GM19240 (cell line): ENCODE data around the gene CAMK1D.
"Not testable (repeated sequence)": the region's sequence is repeated elsewhere in the genome, so short reads cannot be mapped to it uniquely, and the experiment has no call there.

ENCODE experiments used
- DNase-seq: peaks from one replicate; pipeline ENCODE4 v3.0.0; 2011; ENCODE audit warnings: low spot score; ENCODE audit not compliant: insufficient read length

CAMK1D gene

DNA sequence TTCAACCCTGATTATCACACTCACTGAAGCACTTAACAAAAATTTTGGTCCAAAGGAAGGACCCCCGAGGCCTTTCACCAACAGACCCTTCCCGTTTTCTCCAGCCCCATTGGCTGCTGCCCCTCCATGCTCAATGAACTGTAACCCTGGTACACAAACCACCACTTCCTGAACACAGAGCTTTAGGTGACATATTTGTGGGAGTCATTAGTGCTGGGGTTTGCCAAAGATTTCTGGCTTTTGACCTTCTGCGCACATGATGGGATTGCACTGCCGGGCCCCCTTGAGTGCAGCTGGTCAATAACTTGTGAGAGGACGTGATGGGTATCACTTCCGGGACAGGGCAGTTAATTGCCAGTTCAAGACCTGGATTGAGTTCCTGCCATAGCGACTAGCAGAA lies 9.0 kb upstream of the CAMK1D start:
- no peak for DNase-seq

DNA sequence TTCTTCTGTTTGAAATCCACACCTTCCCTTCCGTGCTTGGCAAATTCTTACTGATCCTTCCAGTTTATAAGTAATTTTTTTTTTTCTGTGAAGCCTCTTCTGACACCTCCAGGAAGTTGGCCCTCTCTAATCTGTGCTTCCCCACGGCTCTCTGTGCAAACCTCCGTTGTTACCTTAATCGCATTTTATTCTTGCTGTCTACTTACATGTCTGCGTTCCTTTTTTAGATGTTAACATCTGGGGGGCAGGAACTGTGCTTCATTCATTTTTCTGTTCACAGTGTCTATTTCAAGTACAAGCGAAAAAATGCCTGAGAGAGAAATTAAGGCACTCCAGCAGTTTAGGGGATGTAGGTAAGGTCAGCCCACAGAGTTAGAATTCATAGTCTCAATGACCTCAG lies 8.4 kb upstream of the CAMK1D start:
- DNase-seq: no peak

DNA sequence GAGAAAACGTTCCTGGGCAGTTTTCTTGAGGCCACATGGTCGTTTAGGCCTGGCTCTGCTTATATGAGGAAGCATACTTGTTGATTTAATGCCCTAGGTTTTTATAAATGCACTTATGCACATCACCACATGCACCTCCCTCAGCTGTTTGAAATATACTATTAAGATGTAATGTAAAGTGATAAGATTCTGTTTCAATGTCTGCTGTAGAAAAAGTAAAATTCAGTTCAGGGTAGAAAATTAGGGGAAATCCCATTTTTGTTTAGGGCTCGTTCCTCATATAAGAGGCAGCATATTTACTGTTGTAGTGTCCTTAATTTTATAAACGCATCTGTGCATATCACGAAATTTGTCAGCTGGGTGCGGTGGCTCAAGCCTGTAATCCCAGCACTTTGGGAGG lies 7.8 kb upstream of the CAMK1D start:
- no peak for DNase-seq

DNA sequence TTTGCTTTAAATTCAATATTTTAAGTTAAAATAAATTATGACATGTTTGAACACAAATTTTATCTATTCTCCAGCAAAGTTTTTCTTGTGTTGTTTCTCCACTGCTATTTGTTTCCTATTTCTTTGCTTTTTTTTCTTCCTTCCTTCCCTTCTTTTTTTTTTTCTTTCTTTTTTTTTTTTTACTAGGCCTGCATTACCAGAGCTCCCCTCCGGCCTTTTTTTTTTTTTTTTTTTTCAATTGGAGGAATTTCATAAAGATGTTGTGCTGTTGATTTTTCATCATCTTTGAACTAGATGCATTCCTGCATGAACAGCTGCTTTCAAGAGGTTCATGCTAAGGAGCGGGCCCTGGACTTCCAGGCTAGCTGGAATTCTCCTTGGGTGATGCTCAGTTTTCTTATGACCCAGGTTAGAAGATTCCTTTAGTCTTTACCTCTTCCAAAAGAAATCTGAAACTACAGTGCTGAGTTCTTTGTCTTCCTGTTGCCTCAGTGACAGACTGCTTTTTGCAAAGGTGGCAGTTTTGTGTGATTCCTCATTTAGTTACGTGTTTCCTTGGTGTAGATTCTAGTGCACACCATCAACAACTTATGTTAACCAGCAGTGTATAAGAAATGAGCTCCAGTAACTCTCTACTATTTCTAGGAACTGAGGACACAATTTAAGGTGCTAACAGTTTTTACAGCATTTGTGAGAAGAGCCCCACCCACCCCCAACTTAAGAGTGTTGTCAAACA lies 4.8 kb upstream of the CAMK1D start:
- DNase-seq: no peak

DNA sequence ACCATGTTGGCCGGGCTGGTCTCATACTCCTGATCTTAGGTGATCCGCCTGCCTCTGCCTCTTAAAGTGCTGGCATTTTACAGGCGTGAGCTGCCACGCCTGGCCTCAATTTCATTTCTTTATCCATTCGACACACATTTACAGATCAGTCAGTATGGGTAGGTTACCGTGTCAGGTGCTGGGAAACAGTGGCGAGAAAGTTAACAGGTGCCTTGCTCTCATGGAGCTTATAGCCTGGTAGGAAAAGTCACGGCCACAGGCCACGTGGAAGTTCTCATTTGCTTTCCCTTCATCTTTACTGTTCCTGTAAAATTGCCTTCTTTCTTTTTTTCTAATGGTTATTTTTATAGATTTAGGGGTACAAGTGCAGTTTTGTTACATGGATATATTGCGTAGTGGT lies 2.6 kb upstream of the CAMK1D start:
- no peak for DNase-seq

DNA sequence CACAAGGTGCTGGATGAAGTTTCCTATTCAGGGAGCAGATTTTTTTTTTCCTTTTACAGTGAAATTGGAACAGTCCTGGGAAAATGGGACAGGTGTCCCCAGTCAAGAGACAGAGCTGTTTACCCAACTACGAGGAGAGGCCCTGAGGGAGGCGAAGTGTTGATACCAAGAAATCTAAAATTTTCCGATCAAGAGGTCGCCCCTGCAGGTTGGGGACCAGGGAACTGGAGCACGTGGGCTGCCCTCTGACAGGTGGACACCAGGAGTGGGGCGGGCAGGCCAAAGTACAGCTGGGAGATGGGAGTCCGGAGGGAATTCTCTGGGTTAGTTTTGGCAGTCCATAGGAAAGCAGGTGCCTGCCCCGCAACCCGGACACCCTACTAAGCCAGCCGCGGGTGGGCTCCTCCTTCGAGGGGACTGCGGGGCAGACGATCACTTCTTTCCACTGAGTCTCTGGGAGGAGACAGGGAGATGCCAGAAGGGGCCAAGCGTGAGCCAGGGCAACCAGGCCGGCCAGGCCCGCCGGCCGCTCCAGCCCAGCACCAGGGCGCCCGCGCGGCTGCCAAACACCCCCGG lies 965 bp upstream of the CAMK1D start:
- no peak for DNase-seq

DNA sequence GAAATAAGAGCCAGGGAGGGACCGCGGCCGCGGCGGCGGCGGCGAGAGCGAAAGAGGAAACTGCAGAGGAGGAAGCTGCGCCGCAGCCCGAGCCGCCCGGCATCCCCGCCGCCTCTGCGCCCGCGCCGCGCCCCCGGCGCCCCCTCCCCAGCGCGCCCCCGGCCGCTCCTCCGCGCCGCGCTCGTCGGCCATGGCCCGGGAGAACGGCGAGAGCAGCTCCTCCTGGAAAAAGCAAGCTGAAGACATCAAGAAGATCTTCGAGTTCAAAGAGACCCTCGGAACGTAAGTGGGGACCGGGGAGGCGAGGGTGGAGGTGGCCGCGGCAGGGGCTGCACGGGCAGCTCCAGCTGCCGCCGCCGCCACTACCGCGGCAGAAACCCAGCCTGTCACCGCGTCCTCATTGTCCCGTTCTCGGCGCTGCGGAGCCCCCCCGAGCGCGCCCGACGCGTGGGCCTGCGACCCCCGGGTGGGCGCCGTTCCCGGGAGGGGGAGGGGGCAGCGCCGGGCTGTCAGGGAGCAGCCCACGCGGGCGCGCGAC lies 351 bp downstream of the CAMK1D start:
- no peak for DNase-seq

DNA sequence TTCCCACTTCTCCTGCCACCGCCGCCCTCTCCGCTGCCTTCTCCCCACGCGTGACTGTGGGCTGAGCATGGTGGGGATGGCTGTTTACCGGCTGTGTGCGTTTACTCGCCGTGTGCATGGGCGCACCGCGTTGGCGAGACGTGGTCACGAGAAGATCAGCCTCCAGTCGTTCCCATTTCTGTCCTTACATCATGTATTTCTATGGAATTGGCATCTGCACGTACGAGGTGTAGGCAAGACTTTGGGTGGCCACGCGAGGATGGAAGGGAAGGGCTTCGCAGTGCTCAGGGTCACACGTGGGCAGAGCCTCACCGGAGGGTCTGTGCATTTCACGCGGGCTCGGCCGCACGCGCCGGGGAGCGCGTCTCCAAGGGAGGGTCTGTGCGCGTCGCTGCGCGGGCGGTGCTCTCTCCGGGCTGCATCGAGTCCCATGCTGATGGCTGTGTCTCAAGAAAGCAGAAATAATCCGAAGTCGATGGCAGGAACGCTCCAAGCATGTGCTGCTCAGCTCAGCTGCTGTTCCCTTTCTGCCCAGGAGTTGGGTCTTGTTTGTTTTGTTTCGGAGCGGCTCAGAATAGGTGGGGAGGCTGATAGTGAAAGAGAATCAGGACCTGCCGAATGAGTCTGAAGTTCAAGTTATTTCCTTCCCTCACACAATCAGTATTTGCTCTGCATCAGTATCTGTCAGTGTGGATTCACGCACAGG lies 973 bp downstream of the CAMK1D start:
- DNase-seq: no peak

DNA sequence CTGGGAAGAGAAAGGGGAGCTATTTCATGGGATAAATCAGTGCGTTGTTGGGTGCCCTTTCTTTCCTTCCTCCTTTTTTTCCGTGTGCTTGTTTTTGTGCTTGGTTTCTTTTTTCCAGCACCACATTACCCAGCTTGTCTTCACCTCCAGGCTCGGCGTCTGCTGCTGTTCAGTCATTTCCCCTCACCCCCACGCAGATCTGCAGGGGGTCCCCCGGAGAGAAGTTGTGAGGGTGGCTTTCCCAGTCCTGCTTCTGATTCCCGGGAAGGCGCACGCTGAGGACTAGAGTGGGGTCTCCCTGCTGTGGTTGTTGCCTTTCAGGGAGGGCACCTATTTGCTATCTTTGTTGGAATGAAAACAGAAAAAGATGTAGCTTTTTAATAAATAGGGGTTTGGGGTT lies 1.6 kb downstream of the CAMK1D start:
- no peak for DNase-seq

DNA sequence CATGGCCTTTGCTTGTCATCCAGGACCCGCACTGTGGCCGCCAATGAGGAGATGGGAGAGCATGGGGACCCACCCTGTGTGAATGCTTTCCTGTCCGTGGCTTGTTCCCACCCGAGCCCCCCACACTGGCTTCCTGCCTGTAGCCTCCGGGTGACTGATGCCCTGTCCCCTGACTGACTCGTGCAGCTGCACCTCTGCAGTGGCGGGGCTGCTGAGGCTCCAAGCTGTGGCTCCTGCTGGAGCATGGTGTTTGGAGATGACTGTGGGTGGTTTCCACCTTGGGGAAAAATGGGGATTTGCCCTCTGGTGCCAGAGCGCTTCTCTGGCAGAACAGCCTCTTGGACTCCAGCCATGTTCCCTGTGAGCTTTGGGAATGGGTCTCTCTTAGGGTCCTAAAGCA lies 2.1 kb downstream of the CAMK1D start:
- DNase-seq: no peak

DNA sequence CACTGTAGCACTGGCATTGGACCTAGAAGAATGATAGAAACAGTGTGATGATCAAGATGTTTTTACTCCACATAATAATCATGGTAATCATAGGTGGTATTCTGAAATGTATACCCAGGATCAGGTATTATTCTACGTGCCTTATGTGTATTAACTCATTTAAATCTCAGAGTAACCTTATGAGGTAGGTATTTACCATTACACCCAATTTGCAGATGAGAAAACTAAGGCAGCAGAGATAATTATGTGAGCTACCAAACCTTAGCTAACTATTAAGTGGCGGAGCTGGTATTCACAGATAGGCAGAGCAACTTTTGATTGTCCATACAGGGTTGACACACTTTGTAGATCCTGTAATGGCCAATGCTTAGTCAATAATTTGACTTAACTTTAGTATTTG lies 2.5 kb downstream of the CAMK1D start:
- DNase-seq: no peak

DNA sequence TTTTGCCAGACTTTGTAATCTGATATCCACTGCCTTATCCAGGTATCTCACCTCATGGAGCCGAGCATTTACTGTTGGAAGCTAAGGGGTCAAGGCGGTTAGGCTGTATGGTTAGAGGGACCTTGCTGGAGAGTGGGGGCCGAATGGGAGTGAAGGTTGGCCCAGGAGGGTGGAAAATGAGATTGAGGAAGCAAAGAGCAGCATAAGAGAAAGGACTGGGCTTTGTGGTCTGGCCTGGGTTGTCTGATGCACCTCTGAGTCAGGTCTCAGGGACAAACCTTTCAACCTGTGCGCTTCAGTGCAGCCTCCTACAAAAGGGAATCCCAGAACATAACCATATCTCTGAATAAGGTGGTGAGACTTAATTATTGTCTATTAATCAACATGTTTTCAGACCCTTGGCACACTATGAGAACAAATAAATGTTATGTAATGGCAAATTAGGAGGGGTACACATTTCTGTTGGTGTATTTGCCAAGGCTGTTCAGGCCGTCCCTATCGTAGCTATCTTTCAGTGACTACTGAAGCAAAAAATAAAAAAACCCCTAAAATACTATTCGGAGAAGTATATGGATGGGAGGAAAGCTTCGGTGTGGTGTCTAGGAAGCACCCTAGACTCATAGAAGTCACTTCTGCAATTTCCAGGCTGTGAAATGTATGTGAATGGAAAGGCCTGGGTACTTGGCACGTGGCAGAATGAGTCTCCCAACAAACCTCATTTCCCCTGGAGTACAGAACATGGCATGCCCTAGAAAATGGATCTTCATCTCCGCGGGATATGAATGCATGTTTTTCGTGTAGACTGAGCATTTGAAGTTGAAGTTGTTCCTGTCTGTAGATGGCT lies 4.3 kb downstream of the CAMK1D start:
- no peak for DNase-seq

DNA sequence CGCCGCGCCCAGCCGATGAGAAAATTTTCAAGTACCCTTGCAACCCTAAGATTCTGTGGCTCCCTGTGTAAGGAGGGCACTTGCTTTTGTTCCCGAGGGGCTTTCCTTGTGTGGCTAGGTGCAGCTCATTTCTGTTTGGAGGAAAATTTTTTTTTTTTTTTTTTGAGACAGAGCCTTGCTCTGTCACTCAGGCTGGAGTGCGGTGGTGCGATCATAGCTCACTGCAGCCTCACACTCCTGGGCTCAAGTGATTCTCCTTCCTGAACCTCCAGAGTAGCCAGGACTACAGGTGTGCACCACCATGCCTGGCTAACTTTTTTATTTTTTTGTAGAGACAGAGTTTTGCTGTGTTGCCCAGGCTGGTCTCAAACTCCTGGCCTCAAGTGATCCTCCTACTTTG lies 5.3 kb downstream of the CAMK1D start:
- DNase-seq: not testable (repeated sequence)

DNA sequence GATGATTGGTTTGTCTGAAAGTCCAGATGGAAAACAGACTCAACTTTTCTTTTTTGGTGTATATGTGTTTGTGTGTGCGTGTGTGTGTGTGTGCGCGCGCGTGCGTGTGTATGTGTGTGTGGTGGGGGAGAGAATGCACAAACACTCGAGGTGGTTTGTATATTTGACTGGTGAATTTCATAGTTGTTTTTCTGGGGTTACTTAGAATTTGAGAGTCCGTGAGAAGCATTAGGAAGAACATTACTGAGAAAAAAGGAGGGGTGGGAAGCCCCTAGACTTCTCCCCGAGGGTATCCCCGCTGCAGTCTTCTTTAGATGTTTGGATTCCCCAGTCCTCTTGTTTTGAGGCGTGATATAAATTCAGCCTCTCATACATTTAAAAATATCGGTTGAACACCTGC lies 6.0 kb downstream of the CAMK1D start:
- no peak for DNase-seq

DNA sequence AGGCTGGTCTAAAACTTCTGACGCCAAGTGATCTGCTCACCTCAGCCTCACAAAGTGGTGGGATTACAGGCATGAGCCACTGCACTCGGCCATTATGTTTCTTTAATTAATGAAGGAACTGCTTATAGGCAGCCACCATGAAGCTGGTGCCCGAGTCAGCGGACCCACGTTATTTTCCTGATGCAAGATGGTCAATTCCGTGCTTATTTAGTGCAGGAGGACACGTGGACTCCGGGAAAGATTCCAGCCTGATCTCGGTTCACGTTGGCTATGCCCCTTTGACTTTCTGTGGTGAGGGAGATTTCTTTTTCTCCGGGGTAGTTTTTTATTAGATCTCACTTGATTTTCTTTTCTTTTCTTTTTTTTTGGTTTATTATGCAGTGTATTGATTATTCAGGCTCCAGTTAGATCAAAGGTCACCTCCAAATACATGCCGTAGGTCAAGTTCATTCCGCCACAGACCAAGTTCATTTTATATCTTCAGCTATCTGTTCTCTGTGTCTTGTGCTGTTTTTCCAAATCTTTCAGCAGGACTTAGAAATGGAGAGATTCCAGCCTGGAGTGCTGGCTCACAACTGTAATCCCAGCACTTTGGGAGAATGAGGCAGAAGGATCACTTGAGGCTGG lies 8.3 kb downstream of the CAMK1D start:
- DNase-seq: no peak

DNA sequence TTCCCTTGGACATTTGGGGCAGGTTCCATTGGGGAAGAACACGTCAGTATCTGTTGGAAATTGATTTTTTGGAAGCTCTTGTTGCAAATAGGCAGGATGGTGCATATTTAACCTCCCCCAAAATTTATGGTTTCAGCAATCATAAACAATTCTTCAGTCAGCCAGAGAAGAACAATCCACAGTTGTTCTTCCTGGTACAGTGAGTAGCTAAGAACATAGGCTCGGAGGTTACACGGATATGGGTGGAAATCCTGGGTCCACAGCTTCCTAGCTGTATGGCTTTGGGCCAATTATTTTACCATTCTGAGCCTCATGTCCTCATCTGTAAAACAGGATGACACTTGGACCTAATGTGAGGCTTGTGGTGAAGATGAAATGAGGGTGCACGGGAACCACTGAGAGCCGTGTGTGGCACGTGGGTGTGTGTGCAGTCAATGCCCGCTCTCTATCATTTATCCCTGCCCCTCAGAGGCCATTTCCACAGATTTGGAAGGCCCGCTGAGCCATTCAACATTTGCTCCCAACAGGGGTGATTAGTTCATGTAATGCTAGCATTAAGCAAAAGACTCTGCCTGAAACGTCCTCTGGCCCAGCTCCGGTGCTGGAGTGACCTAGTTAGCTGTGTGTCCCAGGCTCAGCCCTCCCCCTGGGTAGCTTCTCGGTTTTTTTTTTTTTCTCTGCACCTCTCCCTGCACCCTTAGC lies 9.7 kb downstream of the CAMK1D start:
- DNase-seq: no peak

DNA sequence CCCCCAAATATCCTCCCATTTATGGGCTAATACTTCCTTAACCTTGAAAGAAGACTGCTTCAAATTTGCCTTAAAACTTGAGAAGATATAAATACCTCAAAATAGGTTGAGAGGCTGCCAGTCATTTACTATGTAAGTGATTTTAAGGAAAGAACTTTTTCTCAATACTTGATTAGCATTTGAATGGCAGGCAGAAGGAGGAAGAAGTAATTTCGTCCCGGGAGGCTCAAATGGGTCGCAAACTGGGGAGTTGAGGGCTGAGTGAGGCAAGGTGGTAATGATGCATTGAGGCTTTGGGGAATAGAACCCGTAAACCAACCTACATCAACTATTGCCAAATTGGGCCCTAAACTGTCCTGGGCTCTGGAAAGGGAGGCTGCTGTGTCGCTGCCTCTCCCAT lies 11.1 kb downstream of the CAMK1D start:
- no peak for DNase-seq

DNA sequence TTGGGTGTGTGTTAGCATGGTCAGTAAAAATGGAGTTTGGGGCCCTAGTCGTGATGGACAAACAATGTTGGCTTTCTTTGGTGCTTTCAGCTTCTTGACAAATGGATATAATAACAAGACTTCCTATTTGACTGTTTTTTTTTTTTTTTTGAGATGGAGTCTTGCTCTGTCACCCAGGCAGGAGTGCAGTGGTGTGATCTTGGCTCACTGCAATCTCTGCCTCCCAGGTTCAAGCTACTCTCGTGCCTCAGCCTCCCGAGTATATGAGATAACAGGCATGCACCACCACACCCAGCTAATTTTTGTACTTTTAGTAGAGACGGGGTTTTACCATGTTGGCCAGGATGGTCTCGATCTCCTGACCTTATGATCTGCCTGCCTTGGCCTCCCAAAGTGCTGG lies 11.8 kb downstream of the CAMK1D start:
- not testable (repeated sequence) for DNase-seq

DNA sequence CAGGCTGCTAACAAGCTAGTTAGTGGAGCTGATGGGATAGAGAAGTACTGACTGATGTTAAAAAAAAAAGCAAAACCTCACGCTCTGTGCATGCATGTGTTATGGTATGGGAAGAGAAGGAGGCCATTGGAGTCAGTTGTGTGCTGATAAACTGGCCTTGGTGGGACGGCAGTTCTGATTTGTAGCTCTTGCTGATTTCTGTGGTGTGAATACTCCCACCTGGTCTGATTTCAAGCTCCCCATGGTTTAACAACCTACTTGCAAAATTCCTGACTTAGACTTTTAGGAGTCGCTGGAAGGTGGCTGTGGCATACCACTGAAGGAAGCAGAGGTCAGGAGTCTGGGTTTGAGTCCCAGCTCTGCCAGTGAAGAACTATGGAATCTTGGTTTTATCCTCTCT lies 15.2 kb downstream of the CAMK1D start:
- no peak for DNase-seq

DNA sequence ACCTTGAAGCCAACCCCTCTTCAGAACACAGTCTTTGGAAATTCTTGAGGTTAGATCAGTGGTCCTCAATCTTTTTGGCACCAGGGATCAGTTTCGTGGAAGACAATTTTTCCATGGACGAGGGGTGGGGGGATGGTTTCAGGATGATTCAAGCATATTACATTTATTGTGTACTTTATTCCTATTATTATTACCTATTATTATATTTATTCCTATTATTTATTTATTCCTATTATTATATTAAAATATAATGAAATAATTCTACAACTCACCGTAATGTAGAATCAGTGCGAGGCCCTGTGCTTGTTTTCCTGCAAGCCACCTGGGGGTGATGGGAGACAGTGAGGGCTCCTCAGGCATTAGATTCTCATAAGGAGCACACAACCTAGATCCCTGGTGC lies 17.9 kb downstream of the CAMK1D start:
- no peak for DNase-seq

DNA sequence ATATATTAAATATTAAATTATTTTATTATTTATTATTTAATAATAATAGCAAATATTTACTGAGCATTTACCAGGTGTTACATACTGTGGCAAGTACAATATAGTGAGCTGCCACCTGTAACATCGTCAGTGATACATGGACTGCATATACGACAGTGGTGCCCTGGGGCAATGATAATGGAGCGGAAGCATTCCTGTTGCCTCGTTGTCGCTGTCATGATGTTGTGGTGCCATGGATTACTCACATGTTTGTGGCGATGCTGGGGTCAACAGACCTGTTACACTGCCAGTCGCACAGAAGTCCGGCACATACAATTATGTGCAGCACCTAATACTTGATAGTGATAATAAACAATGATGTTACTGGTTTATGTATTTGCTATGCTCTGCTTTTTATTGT lies 20.6 kb downstream of the CAMK1D start:
- DNase-seq: no peak
